NCI-H128 (cell line): ENCODE data around the gene LRRC37A.
"Not testable (repeated sequence)": the region's sequence is repeated elsewhere in the genome, so short reads cannot be mapped to it uniquely, and the experiment has no call there.

Source experiments
- DNase-seq: peaks from one replicate; lab custom pipeline; 2025; ENCODE audit not compliant: unreplicated experiment; lab: John Stamatoyannopoulos, UW

The LRRC37A gene

GRCh38 chr17:46294831-46295230 is at the start of gene LRRC37A:
Gene LRRC37A, plus strand, starts transcription at chr17:46295131. Its CDS starts 3 bp downstream, at chr17:46295134.
- DNase-seq: not testable (repeated sequence)

- not testable (repeated sequence) for DNase-seq
Measured at GRCh38 chr17:46249153-46249552, 45.8 kb upstream of the LRRC37A start.

- not testable (repeated sequence) for DNase-seq
Measured at GRCh38 chr17:46252804-46253203, 42.1 kb upstream of the LRRC37A start.

- DNase-seq: not testable (repeated sequence)
Measured at GRCh38 chr17:46253722-46254121, 41.2 kb upstream of the LRRC37A start.

- DNase-seq: not testable (repeated sequence)
Measured at GRCh38 chr17:46254215-46254614, 40.7 kb upstream of the LRRC37A start.

- DNase-seq: not testable (repeated sequence)
Measured at GRCh38 chr17:46256369-46256768, 38.6 kb upstream of the LRRC37A start.

GRCh38 chr17:46259845-46260661 is 34.9 kb upstream of the LRRC37A start:
- not testable (repeated sequence) for DNase-seq

- no peak for DNase-seq
Measured at GRCh38 chr17:46262271-46262670, 32.7 kb upstream of the LRRC37A start.

- no peak for DNase-seq
Measured at GRCh38 chr17:46264456-46265198, 30.3 kb upstream of the LRRC37A start.

- not testable (repeated sequence) for DNase-seq
Measured at GRCh38 chr17:46266063-46266655, 28.8 kb upstream of the LRRC37A start.

- peak; percentile 60 for DNase-seq
Measured at GRCh38 chr17:46266656-46267544, 28.0 kb upstream of the LRRC37A start.

GRCh38 chr17:46270032-46270431 is 24.9 kb upstream of the LRRC37A start:
- DNase-seq: no peak

GRCh38 chr17:46273541-46274236 is 21.2 kb upstream of the LRRC37A start:
- no peak for DNase-seq

- DNase-seq: no peak
Measured at GRCh38 chr17:46274238-46274637, 20.7 kb upstream of the LRRC37A start.

- not testable (repeated sequence) for DNase-seq
Measured at GRCh38 chr17:46276728-46277479, 18.0 kb upstream of the LRRC37A start.

- not testable (repeated sequence) for DNase-seq
Measured at GRCh38 chr17:46281336-46281735, 13.6 kb upstream of the LRRC37A start.

GRCh38 chr17:46282635-46283034 is 12.3 kb upstream of the LRRC37A start:
- DNase-seq: not testable (repeated sequence)

- DNase-seq: not testable (repeated sequence)
Measured at GRCh38 chr17:46284467-46284866, 10.5 kb upstream of the LRRC37A start.

- DNase-seq: not testable (repeated sequence)
Measured at GRCh38 chr17:46285500-46285899, 9.4 kb upstream of the LRRC37A start.
